K562 (cell line): ENCODE data around the gene ATP2A3.

Experiments used
- AFF1 ChIP-seq, 2 experiments: fragments of 450-650 bp; IDR thresholded peaks; 2 replicates each; pipeline ENCODE4 v1.6.1; 2018; ENCODE audit warnings: mild to moderate bottlenecking in 2 of 2, low read depth in 1 of 2; ENCODE audit not compliant: partially characterized antibody in 2 of 2
- CBFA2T2 ChIP-seq: fragments of 450-650 bp; conservative IDR thresholded peaks from 2 replicates; pipeline ENCODE4 v1.6.1; 2017; ENCODE audit warnings: mild to moderate bottlenecking
- CTCF ChIP-seq, 3 experiments: IDR thresholded peaks in 2 of 3; conservative IDR thresholded peaks in 1 of 3; 2 replicates each; pipeline ENCODE4 v1.5.1; 2011 to 2012; ENCODE audit warnings: low read length in 3 of 3, mild to moderate bottlenecking in 3 of 3, control low read depth in 2 of 3, improper control_type of control experiment in 1 of 3, inconsistent platforms in 1 of 3, low read depth in 1 of 3, mixed read lengths in 1 of 3, moderate library complexity in 1 of 3; ENCODE audit not compliant: insufficient read depth in 2 of 3
- ESRRA ChIP-seq: fragments of 450-650 bp; IDR thresholded peaks from 2 replicates; pipeline ENCODE4 v1.6.1; 2014; ENCODE audit warnings: low read depth, mild to moderate bottlenecking, moderate library complexity, borderline replicate concordance
- KDM1A ChIP-seq, 2 experiments: fragments of 450-650 bp; IDR thresholded peaks; 2 replicates each; pipeline ENCODE4 v1.6.1; 2016; ENCODE audit warnings: mild to moderate bottlenecking in 2 of 2
- MAX ChIP-seq: sonication (generic); formaldehyde crosslinking; IDR thresholded peaks from 2 replicates; pipeline ENCODE4 v1.9.0; 2022; ENCODE audit warnings: mild to moderate bottlenecking, missing genetic modification reagents
- RBBP5 ChIP-seq: fragments of 200-600 bp; sonication (generic); IDR thresholded peaks from 2 replicates; pipeline ENCODE4 v1.6.1; 2012; ENCODE audit warnings: borderline replicate concordance, mild to moderate bottlenecking, low read length, control low read depth, inconsistent platforms; ENCODE audit not compliant: insufficient read depth, poor library complexity, severe bottlenecking
- TOE1 ChIP-seq, 2 experiments: fragments of 450-650 bp in 1 of 2; sonication (generic) in 1 of 2; formaldehyde crosslinking in 1 of 2; IDR thresholded peaks; 2 replicates each; pipeline versions ENCODE4 v1.7.1 to v1.8.0; 2016 to 2022; ENCODE audit warnings: borderline replicate concordance in 2 of 2, mild to moderate bottlenecking in 2 of 2, antibody characterized with exemption in 1 of 2, inconsistent platforms in 1 of 2, low read depth in 1 of 2, missing genetic modification reagents in 1 of 2, moderate library complexity in 1 of 2
- ZNF274 ChIP-seq: IDR thresholded peaks from 2 replicates; pipeline ENCODE4 v1.6.1; 2011; ENCODE audit warnings: low read depth, mild to moderate bottlenecking, low read length, moderate library complexity, borderline replicate concordance
- ZNF384 ChIP-seq: IDR thresholded peaks from 2 replicates; pipeline ENCODE4 v1.6.1; 2012; ENCODE audit warnings: low read depth, low read length, improper control_type of control experiment
- ZNF780A ChIP-seq: fragments of 250-450 bp; sonication (Bioruptor Pico); IDR thresholded peaks from 2 replicates; pipeline ENCODE4 v1.5.0; 2021; ENCODE audit warnings: mild to moderate bottlenecking

GRCh38 chr17:3886776-3887175, 77.5 kb downstream of the ATP2A3 start:
- TF ChIP-seq KDM1A (IDR thresholded peaks at IDR 0.05) (no peak), TOE1 (IDR thresholded peaks at IDR 0.05; ENCODE audit: borderline replicate concordance) (no peak), TOE1 (CRISPR knock-in tag; IDR thresholded peaks at IDR 0.05; ENCODE audit: borderline replicate concordance, low read depth) (no peak), ESRRA (no peak), ZNF274 (no peak), RBBP5 (no peak), CBFA2T2 (no peak), ZNF384 (no peak), CTCF (IDR thresholded peaks at IDR 0.05 in 2 of 3, conservative IDR thresholded peaks at IDR 0.05 in 1 of 3; ENCODE audit: insufficient read depth in 2 of 3, low read depth in 1 of 3, low read length in 3 of 3) (no peak), MAX (CRISPR knock-in tag) (no peak), ZNF780A (no peak), AFF1 (IDR thresholded peaks at IDR 0.05; ENCODE audit: low read depth in 1 of 2, partially characterized antibody in 2 of 2) (no peak)
